Measurements from ENCODE around the gene HOXD12. TPM values are rescaled to one million over a fixed set of nuclear protein-coding genes. Genes with fewer than 3 reads are reported as not detected.

The HOXD12 gene
- total RNA-seq, 1 experiment from 2014 or later, result 0.13 TPM

- TF ChIP-seq TCF7L2 (IDR thresholded peaks at IDR 0.05; ENCODE audit: low read depth, low read length) (no peak), REST (IDR thresholded peaks at IDR 0.05; ENCODE audit: insufficient read depth in 1 of 2, low read depth in 2 of 2, low read length in 1 of 2) (no peak), POLR2AphosphoS5 (IDR thresholded peaks at IDR 0.05; ENCODE audit: low read depth, low read length) (no peak)
- in situ Hi-C loops (cut with HindIII; ENCODE audit: low pct_unique_long_range_greater_than_20kb, low sequenced_read_pairs) (no loop called here), intact Hi-C loops (cut with micrococcal nuclease; ENCODE audit: unreplicated experiment) (no loop called here)
- Histone ChIP-seq H3K27me3 (ENCODE audit: control insufficient read depth, insufficient read depth, low read length) (no peaks in the 10 kb centered on the region), H3K9me3 (ENCODE audit: control insufficient read depth, insufficient read depth, low read depth, low read length) (no peaks in the 10 kb centered on the region), H3K27ac (ENCODE audit: low read length) (peak overlapping the region; percentile 77), H3K36me3 (ENCODE audit: control insufficient read depth, insufficient read depth, low read length) (no peaks in the 10 kb centered on the region), H3K4me3 (ENCODE audit: low read depth in 2 of 2, low read length in 2 of 2) (peak overlapping the region; percentile 54 to 55), H3K4me1 (ENCODE audit: control insufficient read depth, insufficient read depth, low read length) (peaks cover 18% of the 10 kb centered on the region)
- ATAC-seq, result no peak
- ChIA-PET POLR2A (no interaction called here), CTCF (no interaction called here)
- no TSS peak for BruUV-seq (replicated peaks)
- no peak for DNase-seq (ENCODE audit: low read depth, low spot score)
Observed at GRCh38 chr2:176136374-176137251, 37.0 kb downstream of the HOXD12 start.

GRCh38 chr2:176137252-176137580, 37.6 kb downstream of the HOXD12 start:
- intact Hi-C loops (cut with micrococcal nuclease; ENCODE audit: unreplicated experiment), result no loop called here
- BruUV-seq (replicated peaks), result no TSS peak

More at GRCh38 chr2:176137252-176137580, 37.6 kb downstream of the HOXD12 start:
- no peaks in the 10 kb centered on the region for H3K9me3 ChIP-seq (ENCODE audit: control insufficient read depth, insufficient read depth, low read depth, low read length)
- H3K4me1 ChIP-seq (ENCODE audit: control insufficient read depth, insufficient read depth, low read length), result peaks cover 18% of the 10 kb centered on the region
- TF ChIP-seq POLR2AphosphoS5 (IDR thresholded peaks at IDR 0.05; ENCODE audit: low read depth, low read length) (no peak), REST (IDR thresholded peaks at IDR 0.05; ENCODE audit: insufficient read depth in 1 of 2, low read depth in 2 of 2, low read length in 1 of 2) (no peak), TCF7L2 (IDR thresholded peaks at IDR 0.05; ENCODE audit: low read depth, low read length) (no peak), SIN3A (IDR thresholded peaks at IDR 0.05; ENCODE audit: borderline replicate concordance, insufficient read depth, low read depth, low read length) (no peak), CTCF (IDR thresholded peaks at IDR 0.05) (no peak)
- ChIA-PET CTCF (no interaction called here), POLR2A (no interaction called here)
- H3K4me3 ChIP-seq (ENCODE audit: low read depth in 2 of 2, low read length in 2 of 2), result peak overlapping the region; percentile 54 to 55
- H3K27me3 ChIP-seq (ENCODE audit: control insufficient read depth, insufficient read depth, low read length), result no peaks in the 10 kb centered on the region
- ATAC-seq (no peak), DNase-seq (ENCODE audit: low read depth, low spot score) (no peak)
- in situ Hi-C loops (cut with HindIII; ENCODE audit: low pct_unique_long_range_greater_than_20kb, low sequenced_read_pairs), result no loop called here
- H3K27ac ChIP-seq (ENCODE audit: low read length), result peak overlapping the region; percentile 77
- H3K36me3 ChIP-seq (ENCODE audit: control insufficient read depth, insufficient read depth, low read length), result no peaks in the 10 kb centered on the region

Data from Panc1 (cell line).